ENCODE measurements around the gene HM13.
"Not testable (repeated sequence)": the region's sequence is repeated elsewhere in the genome, so short reads cannot be mapped to it uniquely, and the experiment has no call there.

The HM13 gene

DNA sequence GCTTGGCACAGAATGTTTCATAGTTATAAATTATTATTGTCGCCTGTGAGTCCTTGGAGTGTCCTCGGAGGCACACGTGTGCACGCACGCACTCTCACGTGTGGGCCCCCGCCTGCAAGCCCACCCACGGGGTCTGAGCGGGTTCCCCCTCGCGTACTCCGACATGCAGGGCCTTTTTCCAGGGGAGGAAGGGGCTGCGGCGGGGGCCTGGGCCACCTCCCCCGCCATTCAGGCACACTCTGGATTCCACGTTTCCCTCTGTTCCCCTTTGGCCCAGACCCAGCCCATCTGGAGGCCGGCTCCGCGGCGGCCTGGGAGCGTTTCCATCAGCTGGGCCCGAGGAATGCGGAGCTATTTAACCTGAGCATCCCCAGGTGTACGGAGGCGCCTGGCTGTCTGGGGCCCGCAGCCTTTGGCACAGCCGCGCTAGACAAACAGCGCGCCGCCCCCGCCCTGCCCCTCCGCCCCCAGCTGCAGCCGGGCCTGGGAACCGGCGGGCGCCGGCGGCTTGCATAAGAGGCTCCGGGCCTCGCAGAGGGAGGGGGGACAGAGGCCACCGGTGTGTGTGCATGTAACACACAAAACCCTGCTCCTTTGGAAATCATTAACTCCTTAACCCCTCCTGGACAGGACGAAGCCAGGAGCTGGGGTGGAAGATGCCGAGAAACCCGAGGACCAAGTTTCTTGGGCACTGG lies 94.2 kb downstream of the HM13 start:
- no peak for DNase-seq (ENCODE audit: low read depth)

DNA sequence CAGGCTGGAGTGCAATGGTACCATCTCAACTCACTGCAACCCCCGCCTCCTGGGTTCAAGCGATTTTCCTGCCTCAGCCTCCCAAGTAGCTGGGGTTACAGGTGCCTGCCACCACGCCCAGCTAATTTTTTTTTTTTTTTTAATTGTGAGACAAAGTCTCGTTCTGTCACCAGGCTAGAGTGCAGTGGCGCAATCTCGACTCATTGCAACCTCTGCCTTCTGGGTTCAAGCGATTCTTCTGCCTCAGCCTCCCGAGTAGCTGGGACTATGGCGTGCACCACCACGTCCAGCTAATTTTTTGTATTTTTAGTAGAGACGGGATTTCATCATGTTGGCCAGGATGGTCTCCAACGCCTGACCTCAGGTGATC lies 98.0 kb downstream of the HM13 start:
- DNase-seq (ENCODE audit: low read depth): not testable (repeated sequence)

DNA sequence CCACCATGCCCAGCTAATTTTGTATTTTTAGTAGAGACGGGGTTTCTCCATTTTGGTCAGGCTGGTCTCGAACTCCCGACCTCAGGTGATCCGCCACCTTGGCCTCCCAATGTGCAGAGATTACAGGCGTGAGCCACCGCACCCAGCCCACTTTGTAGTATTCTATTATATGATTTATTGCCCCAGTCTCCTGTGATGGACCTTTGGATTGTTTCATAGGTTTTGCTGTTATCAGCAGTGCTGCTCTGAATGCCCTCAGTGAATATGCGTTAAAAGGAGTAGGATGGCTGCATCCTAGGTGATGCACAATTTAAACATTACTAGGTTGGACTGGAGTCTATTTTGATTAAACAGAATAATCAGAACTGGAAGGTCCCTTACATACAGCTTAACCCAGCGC lies 101.2 kb downstream of the HM13 start:
- DNase-seq (ENCODE audit: low read depth): no peak

DNA sequence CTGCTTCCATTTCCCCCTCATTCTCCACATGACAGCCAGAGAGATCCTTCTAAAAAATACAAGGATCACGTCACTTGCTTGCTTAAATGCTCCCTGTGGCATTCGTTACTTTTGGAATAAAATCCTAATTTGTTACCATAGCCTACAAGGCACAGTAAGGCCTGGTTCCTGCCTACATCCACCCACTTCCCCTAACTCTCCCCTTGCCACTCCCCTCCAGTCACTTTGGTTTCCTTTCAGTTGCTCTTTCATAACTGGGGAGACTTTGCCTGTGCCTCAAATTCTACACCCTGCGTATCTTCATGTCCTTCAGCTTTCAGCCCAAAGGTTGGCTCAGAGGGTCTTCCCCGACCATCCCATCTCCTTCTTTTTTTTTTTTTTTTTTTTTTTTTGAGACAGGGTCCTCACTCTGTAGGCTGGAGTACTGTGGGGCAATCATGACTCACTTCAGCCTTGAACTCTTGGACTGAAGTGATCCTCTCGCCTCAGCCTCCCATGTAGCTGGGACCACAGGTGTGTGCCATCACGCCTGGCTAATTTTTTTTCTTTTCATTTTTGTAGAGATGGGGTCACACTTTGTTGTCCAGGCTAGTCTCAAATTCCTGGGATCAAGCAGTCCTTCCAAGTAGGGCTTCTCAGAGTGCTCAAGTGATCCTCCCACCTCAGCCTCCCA lies 103.3 kb downstream of the HM13 start:
- no peak for DNase-seq (ENCODE audit: low read depth)
